GM19452 (cell line): Measurements from ENCODE around the gene GADD45A.
"Not testable (repeated sequence)": the region's sequence is repeated elsewhere in the genome, so short reads cannot be mapped to it uniquely, and the experiment has no call there.

Experiments used
- ATAC-seq: cut with Tn5 transposase; IDR thresholded peaks from one replicate; pipeline ENCODE4 v1.9.1; 2021; ENCODE audit not compliant: unreplicated experiment

Gene GADD45A

DNA sequence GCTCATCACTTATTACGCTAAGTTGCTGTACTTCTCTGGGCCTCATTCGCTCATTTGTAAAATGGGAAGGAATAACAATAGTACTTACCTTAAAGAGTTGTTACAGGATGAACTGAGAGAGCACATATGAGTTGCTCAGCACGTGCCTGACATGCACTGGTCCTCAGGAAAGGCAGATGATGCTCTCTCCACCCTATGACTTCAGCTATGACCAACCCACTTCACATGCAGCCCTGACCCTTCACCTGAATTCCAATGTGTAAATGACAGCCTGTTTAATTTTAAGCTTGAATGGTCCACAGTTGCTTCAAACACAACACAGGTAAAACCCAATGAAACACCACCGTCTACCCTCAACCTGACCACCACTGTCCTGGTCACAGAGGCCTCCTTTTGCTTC is 32.9 kb downstream of the GADD45A start:
- ATAC-seq: no peak

DNA sequence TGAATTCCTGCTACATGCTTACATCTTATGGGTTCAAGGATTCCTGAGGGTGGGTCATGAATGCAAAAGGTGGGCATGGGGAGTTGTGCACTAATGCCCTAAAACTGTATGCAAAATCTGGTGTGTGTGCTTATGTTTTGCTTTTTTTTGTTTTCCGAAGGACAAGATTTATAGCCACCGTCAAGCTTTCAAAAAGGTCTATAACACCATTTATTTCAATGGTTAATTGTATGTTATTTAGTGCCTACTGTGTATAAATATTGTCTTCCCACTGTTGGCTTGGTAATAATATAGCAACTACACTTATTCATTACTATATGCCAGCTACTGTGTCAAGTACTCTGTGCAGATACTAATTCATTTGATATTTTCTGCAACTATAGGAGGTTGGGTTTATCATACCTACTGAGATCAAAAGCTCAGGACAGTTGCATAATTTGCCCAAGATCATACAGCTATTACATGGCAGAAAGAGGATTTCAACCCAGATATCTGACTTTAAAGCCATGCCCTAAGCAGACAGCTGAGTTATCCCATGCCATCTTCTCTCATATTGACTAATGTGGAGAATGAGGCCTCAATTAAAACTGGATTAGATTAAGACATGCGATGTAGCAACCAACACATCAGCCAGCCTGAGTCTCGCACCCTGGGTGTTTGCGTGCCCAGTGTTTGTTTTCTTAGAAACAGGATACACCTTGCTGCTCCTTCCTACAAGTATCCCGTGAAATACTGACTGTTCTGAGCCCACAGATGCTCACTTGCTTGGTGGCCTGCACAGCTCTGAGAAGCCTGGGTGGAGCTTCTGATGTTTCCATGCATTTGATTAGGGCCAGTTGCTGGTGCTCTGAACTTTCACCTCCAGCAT is 34.6 kb downstream of the GADD45A start:
- no peak for ATAC-seq

DNA sequence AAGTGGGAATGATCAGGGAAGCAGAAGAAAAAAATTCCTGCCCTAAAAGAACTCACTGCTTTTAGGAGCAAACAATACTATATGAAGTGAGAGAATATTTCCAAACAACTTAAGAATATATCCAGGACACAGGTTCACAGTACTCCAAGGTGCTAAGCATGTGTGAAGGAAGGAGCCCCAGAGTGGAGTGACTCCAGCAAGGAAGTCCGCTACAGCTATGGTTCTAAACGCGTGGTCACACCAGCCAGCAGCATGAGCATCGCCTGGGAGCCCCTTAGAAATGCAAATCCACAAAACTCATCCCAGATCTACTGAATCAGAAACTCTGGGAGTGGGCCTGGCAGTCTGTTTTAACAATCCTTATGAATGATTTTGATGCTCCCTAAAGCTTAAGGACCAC is 36.1 kb downstream of the GADD45A start:
- no peak for ATAC-seq

DNA sequence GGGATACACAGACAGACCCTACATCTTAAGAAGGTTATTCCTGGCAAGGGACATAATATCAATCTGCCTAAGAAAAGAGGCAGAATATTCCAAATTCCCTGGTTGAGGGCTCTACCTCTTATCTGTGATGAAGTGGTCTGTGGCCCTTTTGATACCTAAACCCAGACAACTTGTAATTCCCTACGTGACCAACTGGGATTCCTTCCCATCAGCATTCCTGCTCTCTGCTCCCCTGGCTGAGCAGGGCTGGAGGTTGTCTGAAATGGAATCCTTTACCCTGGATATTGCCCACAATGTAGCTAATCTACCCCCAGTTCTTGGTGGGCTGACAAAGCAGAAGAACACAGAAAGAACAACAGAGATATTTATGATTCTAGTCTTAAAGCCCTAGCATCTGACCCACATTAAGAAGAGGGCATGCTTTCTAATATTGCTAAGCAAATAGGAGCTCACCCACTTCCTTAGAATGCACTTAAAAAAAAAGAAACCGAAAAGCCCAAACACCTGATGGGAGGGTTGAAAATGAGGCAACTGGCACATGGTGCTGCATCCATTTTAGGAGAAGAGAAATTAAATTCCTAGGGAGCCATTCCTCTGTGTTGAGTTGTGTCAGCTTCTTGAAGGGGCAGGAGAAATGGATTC is 36.8 kb downstream of the GADD45A start:
- ATAC-seq: no peak

DNA sequence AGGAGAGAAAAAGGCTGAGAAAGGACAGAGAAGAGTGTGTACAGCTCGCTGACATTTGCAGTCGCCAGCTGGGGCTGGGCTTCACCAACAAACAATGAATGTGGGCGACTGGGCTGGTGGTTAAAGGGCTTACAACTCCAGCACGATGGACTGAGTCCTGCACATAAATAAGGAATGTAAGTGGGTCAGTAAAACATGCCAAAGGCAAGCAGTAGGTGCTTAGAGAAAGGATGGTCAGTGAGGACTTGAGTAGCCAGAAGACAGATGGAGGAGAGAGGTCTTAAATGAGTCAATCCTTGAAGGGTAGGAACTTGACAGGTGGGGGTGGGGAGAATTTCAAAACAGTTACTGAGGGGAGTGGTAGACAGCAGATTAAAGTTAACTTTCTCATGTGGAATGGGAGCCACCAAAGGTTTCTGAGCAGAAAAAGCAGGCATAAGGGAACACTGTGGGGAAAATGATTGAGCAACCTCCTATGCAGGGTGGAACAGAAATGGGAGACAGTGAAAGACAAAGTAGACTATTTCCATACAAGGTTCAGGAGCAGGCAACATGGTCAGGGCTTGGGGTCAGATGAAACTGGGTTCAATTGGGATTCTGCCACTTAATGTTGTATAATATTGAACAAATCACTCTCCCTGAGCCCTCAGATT is 37.4 kb downstream of the GADD45A start:
- ATAC-seq: no peak

DNA sequence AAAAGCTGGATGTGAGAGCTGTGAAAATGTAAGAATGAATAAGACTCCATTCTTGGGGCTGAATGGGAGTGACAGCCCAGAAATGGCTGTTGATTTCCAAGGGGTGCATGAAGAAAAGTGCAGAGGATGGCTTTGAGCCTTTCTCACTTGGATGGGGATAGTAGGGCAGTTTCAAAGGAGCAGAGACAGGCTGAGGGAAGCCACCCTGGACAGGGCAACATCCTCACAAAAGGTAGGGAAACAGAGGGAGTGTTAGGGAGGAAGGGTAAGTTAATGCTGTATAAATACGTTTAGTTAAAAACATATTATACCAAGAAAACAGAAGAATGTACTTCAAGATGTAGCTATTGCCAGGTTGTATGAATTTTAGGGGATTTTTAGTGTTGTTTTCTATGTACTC is 38.1 kb downstream of the GADD45A start:
- no peak for ATAC-seq

DNA sequence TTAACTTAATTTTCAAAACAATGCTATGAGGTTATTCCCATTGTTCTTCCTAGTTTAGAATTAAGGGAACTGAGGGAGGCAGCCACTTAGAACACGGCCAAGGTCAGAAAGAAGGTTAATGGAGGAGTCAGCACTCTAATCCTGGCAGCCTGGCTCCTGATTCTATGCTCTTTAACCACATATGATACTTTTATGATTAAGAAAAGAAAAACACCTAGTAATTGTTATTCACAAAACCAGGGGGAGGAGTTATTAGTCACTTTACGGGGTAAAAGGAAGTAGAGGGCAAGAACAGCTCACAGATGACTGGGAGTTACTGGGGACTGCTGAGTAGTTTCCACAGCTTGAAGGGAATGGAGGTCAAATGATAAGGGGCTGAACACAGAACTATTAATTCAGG is 38.6 kb downstream of the GADD45A start:
- peak; percentile 58 for ATAC-seq

DNA sequence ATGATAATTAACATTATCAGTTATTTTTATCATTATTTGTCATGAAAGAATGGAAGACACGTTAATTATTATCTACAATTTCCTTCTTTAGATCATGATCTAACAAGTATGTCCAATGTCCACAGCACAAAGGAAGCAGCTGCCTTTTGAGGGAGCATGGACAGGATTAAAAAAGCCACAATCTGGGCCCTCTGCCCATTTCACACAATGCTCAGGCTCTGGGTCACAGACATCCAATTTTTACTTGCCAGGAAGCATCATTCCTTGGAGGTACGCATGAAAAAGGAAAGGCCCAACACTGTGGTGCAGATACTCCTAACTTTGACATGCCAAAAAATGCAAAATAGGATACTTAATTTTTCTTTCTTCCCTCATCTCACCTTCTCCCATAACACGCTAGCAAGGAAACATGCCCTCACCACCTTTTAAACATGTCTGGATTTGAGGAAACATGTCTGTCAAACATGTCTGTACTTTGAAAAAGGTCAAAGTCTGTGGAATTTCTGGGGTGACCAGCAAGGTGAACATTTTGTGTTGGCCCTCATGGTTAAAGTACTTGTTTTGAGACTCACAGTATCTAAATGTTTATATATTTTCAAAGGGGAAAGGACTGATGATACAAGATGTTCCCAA is 40.0 kb downstream of the GADD45A start:
- ATAC-seq: no peak

DNA sequence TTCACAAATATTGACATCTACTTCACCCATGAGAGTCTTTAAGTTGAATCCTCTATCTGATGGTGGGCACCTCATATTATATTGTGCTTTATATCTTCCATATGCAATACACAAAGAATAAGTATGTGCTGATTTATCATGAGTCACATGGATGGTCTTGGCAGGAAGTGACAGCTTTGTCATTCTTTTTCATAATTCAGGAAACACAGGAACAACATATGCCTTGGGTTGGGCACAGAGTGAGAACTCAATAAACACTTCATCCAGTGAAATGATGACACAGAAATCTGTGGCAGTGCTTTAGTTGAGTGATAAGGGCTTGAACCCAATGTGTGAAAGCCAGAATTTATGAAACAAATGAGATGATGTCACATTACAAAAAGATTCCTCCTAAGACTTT is 41.2 kb downstream of the GADD45A start:
- ATAC-seq: no peak

DNA sequence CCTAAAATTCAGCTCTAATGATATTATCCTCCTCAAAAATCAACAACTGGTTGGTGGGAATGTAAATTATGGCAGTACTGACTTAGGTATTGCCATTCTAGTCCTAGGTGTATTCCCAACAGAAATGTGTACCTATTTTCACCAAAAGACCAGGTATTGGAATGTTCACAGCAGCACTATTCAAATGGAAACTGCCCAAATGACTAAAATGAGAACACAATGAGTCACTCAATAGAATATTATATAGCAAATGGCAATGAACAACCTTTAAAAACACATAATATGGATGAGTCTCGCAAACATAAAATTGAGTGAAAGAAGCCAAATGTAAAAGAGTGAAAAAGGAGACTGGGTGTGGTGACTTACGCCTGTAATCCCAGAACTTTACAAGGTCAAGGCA is 44.9 kb downstream of the GADD45A start:
- no peak for ATAC-seq

DNA sequence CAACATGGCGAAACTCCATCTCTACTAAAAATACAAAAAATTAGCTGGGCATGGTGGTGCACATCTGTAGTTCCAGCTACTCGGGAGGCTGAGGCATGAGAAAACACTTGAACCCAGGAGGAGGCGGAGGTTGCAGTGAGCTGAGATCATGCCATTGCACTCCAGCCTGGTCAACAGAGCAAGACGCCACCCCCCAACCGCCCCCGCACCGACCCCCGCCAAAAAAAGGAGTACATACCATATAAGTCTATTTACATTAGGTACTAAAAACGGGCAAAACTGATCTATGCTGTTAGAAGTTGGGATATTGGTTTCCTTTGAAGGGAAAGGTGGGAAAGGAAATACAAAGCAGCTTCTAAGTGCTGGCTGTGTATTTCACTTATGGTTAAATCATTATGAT is 45.3 kb downstream of the GADD45A start:
- ATAC-seq: not testable (repeated sequence)

DNA sequence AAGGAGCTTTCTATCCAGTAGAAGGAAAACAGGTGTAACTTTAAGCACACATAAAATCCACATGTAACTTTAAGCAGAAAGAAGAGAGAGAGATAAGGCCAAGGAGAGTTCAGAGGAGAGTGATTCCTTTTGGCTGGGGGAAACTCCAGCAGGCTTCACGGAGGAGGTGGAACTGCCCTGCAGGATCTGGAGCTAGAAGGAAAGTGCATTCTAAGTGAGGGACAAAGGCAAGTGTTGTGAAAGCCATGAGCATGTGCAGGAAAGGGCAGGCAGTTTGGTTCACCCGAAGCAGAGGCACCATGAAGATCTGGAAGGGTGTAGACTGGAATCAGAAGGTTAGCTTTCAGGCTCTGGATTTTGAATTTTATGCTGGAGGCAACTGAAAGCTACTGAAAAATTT is 46.3 kb downstream of the GADD45A start:
- ATAC-seq: no peak

DNA sequence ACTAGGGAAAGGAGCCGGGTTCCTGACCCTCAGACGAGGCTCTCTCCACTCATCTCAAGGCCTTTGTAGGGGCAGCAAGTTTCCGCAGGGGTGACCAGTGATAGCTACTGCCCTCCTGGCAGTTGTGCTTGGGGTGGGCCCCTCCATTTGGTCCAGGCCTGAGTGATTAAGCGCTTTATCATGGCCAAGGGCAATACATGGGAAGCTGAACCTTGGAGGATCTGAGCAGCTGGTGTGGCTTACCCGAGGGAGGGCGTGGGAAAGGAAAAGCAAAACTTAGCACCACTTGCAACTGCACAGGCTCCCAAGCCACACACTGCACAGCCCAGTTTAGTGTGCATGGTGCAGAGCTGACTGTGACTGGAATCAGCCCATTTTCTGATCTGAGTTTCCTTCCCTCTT is 47.8 kb downstream of the GADD45A start:
- peak; percentile 37 for ATAC-seq

DNA sequence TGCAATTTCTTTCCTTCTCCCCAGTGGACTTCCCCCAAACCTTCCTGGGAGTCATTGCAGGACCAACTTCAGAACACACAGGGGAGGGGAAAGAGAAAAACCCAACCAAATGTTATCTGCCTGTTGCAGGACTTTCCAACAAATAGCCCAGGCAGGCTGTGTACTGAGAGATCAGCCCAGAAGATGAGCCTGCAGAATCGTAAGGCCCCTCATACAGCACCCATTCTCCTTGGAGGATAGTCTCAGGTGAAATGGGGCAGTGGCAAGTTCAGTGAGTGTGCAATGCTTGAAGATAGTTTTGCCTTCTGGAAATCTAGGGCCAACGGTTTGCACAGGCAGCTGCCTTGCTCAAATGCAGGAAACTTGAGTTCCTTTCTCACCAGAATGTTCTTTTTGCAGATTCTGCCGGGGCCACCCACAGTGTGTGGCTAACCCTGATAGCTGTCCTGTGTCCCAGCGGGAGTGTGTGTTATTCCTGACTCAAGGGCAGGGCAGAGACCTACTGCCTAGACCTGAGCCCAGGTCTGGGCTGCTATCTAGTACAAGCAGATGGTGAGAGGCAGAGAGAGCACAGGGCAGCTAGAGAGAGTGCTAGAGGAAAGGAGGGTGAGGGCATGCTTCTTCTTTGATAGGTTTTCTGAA is 48.8 kb downstream of the GADD45A start:
- no peak for ATAC-seq

DNA sequence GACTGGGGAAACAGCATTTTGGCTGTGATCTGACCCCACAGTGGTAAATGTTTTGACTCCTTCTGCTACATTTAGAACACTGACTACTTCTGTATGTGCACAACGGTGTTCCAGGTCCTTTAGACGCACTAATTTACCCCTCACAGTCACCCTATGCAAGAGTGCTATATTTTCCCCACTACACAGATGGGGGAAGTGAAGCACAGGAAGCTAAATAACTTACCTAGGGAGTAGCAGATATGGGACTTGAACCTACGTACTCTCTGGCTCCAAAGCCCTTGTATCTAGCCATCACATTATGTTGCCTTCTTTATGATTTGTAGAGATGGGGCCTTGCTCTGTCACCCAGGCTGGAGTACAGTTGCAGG is 49.3 kb downstream of the GADD45A start:
- no peak for ATAC-seq

DNA sequence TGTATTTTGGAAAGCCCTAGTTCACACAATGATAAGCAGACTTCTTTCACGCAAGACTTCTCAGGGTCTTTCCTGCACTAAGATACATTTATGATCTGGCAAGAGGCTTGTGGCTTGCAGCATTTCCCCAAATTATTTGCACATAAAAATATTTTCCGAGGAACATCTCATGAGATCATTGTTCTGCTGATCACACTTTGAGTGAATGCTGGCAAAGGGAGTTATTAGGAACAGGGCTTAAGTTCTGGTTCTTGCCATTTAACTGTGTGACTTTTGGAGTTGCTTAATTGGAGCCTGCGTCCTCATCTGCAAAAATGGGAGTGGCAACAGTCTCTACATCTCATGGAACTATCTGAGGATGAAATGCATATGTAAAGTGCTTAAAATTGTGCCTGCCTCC is 50.2 kb downstream of the GADD45A start:
- no peak for ATAC-seq

DNA sequence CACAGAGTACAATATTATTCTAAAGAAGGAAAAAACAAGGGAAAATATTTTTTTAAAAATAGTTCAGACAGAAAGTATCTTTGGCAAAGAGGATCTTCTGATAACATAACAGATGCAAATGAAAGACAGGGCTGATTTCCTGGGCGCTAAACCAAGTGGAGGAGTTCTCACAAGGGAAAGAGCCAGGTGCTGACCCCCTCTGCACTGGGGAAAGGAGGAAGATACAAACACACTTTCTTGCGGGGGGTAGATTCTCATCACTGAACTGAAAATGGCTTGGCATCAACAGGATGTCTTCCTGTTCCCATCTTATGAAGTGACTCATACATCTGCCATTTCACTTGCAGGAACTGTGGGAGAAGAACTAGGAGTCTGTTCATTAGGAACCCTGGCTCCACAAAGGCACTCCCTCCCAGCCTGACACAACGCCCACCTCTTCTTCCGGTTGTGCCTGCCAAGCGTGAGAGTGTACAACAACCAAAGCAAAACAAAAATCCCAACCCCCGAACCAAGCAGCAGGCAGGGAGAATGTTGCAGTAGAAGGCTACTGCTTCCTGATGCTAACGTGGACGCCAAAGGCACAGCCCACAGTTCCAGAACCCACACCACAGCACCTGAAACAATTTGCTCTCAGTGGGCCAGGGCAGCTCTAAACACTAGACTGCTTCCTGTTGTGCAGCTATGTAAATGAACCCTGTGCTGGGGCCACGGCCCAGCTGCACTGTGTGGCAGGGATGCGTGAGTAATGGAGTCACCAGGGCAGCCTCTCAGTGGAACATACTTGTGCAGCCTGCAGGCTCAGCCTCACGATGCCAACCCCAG is 51.0 kb downstream of the GADD45A start:
- peak; percentile 94 for ATAC-seq

DNA sequence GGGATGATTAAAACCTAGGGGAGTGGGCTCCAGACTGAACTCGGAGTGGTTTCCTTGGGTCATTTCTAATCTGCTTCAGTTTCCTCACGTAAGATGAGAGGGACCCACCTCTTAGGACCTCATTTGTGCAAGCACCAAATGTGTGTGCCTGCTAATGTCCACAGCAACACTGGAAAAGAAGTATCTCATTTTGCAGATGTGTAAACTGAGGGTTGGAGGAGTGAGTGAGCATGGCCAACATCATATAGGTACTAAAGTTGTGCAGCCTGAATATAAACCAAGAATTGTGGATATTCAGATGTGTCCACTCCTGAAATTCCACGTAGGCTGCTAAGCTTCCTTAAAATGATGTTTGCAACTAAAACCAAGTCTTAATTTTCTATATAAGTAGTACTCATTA is 51.7 kb downstream of the GADD45A start:
- no peak for ATAC-seq

DNA sequence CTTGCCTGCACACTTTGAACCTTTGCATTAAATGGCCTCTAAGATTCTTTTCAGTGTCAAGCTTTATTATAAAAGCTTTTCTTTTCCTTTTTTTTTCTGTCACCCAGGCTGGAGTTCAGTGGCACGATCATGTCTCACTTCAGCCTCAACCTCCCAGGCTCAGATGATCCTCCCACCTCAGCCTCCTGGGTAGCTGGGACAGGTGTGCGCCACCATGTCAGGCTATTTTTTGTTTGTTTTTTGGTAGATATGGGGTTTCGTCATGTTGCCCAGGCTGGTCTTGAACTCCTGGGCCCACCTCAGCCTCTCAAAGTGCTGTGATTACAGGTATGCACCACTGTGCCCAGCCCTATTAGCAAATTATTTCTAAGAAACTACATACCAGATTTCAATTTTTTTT is 52.9 kb downstream of the GADD45A start:
- ATAC-seq: no peak
